ENCODE data around the gene UQCRFS1.

DNA sequence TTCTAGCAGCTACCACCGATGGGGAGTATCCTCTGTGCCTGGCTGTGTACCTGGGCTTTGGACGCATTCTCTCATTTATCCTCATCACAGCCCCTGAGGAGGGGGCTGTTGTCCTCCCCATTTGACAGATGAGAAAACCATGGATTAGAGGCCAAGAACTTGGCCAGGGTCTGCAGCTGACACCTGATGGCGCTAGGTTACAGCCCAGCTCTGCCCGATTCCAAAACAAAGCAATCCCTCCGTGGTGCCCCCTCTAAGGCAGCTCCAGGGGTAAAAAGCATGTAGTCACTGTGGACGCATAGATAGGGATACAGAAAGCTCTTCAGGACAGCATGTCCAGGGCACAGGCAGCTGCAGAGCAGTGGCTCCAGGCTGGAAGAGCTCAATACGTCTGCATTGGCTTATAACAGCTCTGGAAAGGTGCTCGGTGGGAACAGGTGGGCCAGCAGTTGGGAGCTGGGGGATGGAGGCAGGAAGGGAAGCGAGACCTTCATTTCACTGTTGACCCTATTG, 35.4 kb upstream of the UQCRFS1 start:
- TF ChIP-seq POLR2A (IDR thresholded peaks at IDR 0.05): no peak
- TF ChIP-seq, protein P1, sequence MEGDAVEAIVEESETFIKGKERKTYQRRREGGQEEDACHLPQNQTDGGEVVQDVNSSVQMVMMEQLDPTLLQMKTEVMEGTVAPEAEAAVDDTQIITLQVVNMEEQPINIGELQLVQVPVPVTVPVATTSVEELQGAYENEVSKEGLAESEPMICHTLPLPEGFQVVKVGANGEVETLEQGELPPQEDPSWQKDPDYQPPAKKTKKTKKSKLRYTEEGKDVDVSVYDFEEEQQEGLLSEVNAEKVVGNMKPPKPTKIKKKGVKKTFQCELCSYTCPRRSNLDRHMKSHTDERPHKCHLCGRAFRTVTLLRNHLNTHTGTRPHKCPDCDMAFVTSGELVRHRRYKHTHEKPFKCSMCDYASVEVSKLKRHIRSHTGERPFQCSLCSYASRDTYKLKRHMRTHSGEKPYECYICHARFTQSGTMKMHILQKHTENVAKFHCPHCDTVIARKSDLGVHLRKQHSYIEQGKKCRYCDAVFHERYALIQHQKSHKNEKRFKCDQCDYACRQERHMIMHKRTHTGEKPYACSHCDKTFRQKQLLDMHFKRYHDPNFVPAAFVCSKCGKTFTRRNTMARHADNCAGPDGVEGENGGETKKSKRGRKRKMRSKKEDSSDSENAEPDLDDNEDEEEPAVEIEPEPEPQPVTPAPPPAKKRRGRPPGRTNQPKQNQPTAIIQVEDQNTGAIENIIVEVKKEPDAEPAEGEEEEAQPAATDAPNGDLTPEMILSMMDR (IDR thresholded peaks at IDR 0.05): no peak

All from ovary (tissue), 3 donors.